ENCODE measurements around the gene FXYD6. TPM values are rescaled to one million over a fixed set of nuclear protein-coding genes. Genes with fewer than 3 reads are reported as not detected.

Gene FXYD6
- total and polyA plus RNA-seq, 9 of the 15 experiments (the other 6 are each of a cell fraction or from before 2014, with no cell fraction given): 0.07 to 0.35 TPM; not detected in 7

GRCh38 chr11:117916956-117917355, 40.5 kb upstream of the FXYD6 start (continued):
- no peak for TF ChIP-seq ZNF609 (CRISPR knock-in tag; IDR thresholded peaks at IDR 0.05; ENCODE audit: borderline replicate concordance)
- TF ChIP-seq RCOR1 (IDR thresholded peaks at IDR 0.05; ENCODE audit: borderline replicate concordance in 1 of 2, low read depth in 2 of 2, low read length in 2 of 2): no peak

GRCh38 chr11:117915672-117916235, 39.3 kb upstream of the FXYD6 start:
- Histone ChIP-seq H3K27me3 (ENCODE audit: control insufficient read depth in 2 of 2, insufficient read depth in 2 of 2, low read length in 2 of 2) (peaks cover 22 to 64% of the 10 kb centered on the region in 2 experiments; a peak in 4 of 5 replicates), H3K9me1 (ENCODE audit: control insufficient read depth, insufficient read depth, low read length) (no peaks in the 10 kb centered on the region), H3K79me2 (ENCODE audit: control insufficient read depth, insufficient read depth, low read length) (no peaks in the 10 kb centered on the region), H4K20me1 (replicated peaks; ENCODE audit: control insufficient read depth, insufficient read depth, low read length) (0 out of 2 replicates have a peak, but pooled peaks cover 6% of the 10 kb centered on the region), H3K4me3 (no peak overlapping the region), H3K9ac (ENCODE audit: insufficient read depth in 1 of 2, low read depth in 2 of 2, low read length in 2 of 2) (no peak overlapping the region), H3K36me3 (ENCODE audit: control insufficient read depth, insufficient read depth, low read length) (no peaks in the 10 kb centered on the region), H3K4me2 (ENCODE audit: insufficient read depth, low read length) (no peak overlapping the region), H3K27ac (ENCODE audit: extremely low read depth, low read depth, low read length) (no peak overlapping the region), H3K9me3 (replicated peaks; ENCODE audit: control insufficient read depth, insufficient read depth, low read depth, low read length) (no peaks in the 10 kb centered on the region), H3K4me1 (replicated peaks in 1 of 2; ENCODE audit: control insufficient read depth in 2 of 2, insufficient read depth in 2 of 2, low read length in 2 of 2) (peaks cover 0 to 6% of the 10 kb centered on the region in 2 experiments; a peak in 3 of 5 replicates), H2AFZ (ENCODE audit: low read depth, low read length) (no peak overlapping the region)
- no peak for DNase-seq (ENCODE audit: extremely low read depth in 1 of 4, low spot score in 3 of 4)
- in situ Hi-C loops (cut with MboI): no loop called here
- ChIA-PET CTCF (ENCODE audit: low intra/inter-chr PET ratio) (no interaction called here), POLR2A (interaction anchor here (1.2 kb wide), 1 partner anchor 17 kb away, joined by 4 read pairs; no protein-coding TSS in a partner anchor)
- BruUV-seq (replicated peaks): no TSS peak
- 6% methylated on average over 9 of the region's 9 CpGs for WGBS (ENCODE audit: insufficient coverage, low coverage, missing lambda C conversion rate)
- no peak for ATAC-seq
- intact Hi-C loops (cut with micrococcal nuclease): no loop called here
- no peak for FAIRE-seq
- TF ChIP-seq ZNF639 (CRISPR knock-in tag; conservative IDR thresholded peaks at IDR 0.05 in 1 of 2, IDR thresholded peaks at IDR 0.05 in 1 of 2) (no peak), ZBTB26 (CRISPR knock-in tag; IDR thresholded peaks at IDR 0.05) (no peak), CHD1 (IDR thresholded peaks at IDR 0.05; ENCODE audit: low read length) (no peak), ZNF696 (CRISPR knock-in tag; conservative IDR thresholded peaks at IDR 0.05) (no peak), ZNF445 (CRISPR knock-in tag; IDR thresholded peaks at IDR 0.05; ENCODE audit: low read depth) (no peak), E2F5 (CRISPR knock-in tag; IDR thresholded peaks at IDR 0.05) (no peak), POLR3A (IDR thresholded peaks at IDR 0.05; ENCODE audit: borderline replicate concordance, extremely low read depth, insufficient read depth, insufficient read length) (no peak)

Data from K562 (cell line).